ENCODE measurements around the gene RNGTT.
"Not testable (repeated sequence)": the region's sequence is repeated elsewhere in the genome, so short reads cannot be mapped to it uniquely, and the experiment has no call there.

Gene RNGTT

DNA sequence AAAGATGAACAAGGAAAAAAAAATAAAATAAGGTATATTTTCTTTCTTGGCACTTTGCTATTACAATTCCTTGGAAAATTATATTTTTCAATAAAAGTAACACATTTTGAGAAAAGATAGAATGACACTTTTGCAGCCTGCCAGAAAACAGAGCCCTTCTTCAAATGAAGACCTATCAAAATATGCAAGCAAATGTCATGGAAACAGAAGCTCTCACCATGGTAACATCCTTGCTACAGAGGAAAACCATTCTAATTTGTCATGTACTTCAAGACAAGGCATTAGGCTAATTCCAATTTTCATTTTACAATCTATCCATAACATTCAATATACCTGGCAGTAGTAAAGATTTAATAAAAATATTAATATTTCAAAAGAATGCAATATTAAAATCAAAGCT is 177.9 kb downstream of the RNGTT start:
- no peak for FAIRE-seq

DNA sequence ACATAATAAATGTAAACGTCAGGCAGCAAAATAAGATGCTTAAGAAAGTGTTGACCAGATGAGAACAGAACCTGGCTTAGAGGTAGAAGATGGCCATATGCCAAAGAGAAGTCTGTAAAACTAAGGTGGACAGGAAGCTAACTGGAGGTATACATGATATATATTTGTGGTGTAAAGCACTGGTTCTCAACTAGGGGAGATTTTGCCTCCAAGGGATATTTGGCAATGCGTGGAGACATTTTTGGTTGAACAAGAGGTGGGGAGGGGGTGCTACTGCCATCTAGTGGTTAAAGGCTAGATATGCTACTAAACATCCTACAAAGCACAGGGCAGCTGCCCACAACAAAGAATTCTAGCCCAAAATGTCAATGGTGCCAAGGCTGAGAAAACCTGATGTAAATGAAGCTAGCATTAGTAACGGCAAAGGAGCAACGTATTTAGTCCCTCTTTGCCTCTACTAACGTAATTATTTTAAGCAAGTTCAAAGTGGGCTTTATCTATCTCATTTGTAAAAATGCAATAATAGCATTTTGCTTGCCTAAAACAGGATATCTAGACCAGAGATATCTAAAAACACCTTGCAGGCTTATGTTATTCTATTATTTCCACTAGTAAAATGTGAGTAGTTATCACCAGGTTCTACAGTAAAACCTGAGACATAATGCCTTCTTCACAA is 182.6 kb downstream of the RNGTT start:
- FAIRE-seq = peak; percentile 64

DNA sequence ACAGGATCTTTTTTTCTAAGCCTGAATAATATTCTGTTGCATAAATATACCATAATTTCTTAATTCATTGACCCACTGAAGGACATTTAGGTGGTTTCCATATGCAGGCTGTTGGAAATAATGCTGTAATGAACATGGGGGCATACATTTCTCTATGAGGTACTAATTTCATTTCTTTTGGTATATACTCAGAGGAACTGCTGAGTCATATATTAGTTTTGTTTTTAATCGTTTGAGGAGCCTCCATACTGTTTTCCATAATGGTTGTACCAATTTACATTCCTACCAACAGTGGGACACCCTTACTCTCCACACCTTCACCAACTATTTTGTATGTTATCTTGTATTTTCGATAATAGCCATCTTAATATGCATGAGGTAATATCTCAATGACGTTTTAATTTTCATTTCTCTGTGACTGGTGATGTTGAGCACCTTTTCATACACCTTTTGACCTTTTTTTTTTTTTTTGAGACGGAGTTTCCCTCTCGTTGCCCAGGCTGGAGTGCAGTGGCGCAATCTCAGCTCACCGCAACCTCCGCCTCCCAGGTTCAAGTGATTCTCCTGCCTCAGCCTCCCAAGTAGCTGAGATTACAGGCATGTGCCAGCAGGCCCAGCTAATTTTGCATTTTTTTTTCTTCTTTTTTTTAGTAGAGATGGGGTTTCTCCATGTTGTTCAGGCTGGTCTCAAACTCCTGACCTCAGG is 187.4 kb downstream of the RNGTT start:
- FAIRE-seq = no peak

DNA sequence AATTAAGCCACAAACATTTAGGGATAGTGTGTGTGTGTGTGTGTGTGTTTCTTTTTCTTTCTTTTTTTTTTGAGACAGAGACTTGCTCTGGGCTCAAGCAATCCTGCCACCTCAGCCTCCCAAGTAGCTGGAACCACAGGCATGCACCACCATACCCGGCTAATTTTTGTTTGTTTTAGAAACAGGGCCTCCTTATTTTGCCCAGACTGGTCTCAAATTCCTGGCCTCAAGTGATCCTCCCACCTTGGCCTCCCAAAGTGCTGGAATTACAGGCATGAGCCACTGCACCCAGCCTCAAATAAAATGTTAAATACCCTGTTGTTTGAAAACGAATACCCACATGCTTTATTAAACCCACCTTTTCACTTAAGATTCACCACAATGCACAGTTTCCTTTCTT is 195.3 kb downstream of the RNGTT start:
- not testable (repeated sequence) for FAIRE-seq

DNA sequence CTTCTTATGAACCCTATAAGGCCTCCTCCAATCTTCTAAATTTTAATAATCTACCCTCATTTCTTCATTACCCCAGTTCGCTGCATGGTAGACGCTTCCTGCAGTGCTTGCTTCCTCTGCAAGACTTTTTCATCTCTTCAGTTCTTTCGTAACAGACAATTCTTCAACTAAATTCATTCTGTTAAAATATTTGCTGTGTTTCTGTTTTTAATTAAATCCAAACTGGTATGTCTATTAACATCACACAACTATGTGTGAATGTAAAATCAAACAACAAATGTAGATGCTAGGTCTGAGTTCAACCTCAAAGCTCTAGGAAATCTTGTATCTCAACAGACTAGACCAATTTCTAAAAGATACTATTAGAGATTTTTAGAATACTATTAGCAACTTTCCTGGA is 199.3 kb downstream of the RNGTT start:
- FAIRE-seq = no peak

DNA sequence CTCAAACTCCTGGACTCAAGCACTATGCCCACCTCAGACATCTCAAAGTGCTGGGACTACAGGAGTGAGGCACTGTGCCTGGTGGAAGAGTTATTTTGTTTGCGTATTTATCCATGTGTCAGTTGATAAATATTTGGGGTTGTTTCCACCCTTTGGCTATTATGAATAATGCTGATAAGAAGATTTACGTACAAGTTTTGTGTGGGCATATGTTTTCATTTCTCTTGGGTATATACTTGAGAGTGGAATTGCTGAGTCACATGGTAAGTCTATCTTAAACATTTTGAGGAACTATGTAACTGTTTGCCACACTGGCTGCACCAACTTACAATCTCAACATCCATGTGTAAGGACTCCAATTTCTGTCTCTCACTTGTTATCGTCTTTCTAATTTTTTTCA is 200.3 kb downstream of the RNGTT start:
- FAIRE-seq = no peak

DNA sequence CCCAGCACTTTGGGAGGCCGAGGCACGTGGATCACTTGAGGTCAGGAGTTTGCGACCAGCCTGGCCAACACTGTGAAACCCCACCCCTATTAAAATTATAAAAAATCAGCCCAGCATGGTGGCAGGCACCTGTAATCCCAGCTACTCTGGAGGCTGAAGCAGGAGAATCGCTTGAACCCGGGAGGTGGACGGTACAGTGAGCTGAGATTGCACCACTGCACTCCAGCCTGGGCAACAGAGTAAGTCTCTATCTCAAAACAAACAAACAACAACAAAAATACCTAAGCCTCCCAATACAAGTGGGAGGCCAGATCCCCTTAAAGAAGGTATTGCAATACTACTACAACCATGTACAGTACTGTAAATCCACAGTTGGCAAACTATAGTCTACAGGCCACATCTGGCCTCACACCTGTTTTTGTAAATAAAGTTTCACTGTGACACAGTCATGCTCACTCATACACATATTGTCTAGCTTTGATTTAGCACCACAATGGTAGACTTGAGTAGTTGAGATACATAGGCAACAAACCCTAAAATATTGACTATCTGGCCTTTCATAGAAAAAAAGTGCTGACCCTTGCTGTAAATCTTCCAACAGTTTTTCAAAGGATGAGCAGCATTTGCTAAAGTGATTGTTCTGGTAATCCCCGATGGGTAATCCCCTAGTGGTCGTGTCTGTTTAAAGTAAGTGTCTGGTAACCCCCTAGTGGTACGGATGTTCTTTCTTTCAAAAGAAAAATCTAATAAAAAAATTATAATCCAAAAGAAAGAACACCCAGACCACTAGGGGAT is 202.0 kb downstream of the RNGTT start:
- no peak for FAIRE-seq

DNA sequence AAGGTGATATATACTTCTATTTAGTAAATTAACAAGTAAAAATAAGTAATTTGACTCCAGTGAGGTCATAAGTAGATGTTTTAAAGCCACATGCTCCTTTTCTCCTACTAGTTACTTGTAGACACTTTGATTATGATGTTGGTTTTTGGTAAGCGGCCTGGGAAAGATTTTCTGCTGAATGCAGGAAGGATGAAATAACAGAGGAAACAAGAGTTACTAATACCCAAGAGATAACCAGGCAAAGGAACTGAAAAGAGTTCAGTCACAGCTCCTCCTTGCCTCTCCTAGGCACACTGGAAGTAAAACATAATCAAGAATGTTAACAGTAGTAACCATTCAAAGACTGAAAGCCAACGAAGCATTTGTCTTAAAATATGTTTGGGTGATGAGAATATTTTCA is 203.3 kb downstream of the RNGTT start:
- FAIRE-seq = no peak

DNA sequence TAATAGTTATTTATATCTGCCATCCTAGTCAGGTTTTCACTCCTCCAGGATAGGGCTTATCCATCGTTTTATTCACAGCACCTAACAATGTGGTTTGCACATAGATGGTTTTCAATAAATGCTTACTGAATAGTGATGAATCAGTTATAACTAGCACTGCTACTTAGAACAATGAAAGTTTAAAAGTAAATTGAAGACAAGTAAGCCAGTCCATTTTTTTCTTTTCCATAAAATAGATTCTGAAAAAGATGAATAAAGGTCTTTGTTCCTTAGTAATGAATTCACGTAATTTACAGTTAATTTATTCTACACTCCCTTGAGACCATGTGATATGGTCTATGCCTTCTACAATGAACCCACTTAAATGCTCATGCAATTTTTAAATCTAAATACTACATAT is 212.5 kb downstream of the RNGTT start:
- no peak for FAIRE-seq

DNA sequence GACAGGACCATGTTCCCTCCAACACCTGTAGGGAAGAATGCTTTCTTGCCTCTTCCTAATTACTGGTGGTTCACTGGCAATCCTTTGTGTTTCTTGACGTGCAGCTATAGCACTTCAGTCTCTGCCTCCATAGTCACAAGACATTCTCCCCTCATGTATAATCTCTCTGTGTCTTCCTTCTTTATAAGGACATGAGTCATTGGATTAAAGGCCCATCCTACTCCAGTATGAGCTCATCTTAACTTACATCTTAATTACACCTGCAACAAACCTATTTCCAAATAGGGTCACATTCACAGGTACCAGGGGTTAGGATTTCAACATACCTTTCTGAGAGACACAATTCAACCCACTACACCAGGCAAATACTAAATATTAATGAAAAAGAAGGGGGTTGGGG is 213.6 kb downstream of the RNGTT start:
- no peak for FAIRE-seq

DNA sequence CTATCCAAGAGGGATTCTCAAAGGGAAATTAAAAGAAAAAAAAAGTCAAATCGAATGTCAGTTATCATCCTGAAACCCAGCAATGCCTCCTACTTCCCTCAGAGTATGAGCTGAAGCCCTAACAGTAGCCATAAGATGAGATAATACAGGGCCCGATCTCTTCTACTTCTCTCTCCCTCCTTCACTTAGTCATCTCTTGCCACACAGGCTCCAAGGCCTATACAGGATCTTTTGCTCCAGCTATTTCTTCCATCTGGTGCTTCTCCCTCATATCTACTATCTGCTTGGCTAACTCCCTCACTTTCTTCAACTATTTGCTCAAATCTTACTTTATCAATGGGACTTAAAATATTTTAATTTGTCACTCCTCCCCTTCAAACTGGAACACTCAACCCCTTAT is 215.3 kb downstream of the RNGTT start:
- FAIRE-seq = no peak

DNA sequence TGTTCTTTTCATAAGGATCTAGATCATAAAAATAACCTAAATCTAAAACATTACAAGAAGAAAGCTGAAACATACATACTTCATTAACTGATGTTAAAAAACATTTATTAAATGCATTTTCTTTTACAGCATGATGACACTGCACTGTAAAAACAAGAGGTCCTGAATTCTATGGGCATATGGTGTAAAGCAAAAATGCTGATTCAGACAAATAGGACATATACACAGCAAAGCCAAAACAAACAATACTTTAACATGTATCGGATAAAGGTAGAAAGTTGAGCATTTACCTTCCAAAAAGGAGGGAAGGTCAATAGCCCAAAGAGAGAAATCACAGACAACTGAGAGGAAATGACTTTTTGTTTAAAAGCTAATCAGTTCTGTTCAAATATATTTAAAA is 221.5 kb downstream of the RNGTT start:
- no peak for FAIRE-seq

DNA sequence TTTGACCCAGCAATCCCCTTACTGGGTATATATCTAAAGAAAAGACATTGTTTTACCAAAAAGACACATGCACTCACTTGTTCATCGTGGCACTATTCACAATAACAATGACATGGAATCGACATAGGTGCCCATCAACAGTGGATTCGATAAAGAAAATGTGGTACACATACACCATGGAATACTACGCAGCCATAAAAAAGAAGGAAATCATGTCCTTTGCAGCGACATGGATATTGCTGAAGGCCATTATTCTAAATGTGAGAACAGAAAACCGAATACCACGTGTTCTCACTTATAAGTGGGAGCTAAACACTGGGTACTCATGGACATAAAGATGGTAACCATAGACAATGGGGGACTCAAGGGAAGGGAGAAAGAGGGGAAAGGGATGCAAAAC is 222.3 kb downstream of the RNGTT start:
- no peak for FAIRE-seq

DNA sequence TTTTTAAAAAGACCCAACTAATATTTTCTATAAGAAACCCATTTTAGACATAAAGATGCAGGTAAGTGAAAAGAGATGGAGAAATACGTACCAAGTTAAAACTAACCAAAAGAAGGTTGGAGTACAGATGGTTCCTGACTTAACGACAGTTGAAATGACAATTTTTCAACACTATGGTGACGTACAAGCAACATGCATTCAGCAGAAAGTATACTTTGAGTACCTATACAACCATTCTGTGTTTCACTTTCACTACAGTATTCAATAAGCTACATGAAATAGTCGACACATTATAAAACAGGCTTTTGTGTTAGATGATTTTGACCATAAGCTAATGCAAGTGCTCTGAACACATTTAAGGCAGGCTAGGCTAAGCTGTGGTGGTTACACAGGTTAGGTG is 228.9 kb downstream of the RNGTT start:
- no peak for FAIRE-seq

DNA sequence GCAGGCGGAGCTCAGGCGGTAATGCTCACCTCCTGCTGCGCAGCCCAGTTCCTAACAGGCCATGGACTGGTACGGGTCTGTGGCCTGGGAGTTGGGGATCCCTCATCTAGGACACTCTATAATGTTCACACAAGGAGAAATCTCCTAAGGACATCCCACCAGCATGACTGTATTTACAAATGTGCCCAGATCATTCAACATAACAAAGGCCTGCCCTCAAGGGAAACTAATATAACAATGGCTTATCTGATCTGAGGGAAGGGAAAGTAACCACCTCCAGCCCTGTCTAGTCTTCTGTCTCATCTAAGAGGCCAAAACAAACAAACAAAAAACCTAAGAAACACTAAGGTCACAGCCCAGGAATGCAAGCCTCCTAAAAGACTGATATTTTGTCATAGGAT is 232.8 kb downstream of the RNGTT start:
- no peak for FAIRE-seq

DNA sequence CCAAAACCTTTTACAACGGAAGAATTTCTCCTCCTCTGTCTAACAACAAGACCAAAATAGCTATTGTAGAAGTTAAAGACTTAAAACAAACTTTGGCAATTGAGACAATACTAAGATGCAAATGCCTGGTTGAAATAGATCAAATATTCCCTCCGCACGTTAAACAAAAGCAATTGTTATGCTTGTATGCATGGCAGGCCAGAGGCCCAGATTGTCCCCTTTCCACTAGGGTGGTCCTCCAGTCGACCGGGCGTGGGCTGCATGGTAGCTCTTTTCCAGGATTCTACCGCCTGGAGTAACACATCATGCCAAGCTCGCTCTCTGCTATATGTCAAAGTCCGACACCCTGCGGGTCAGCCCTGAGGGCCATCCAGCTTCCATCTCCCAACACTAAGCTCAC is 234.7 kb downstream of the RNGTT start:
- no peak for FAIRE-seq

DNA sequence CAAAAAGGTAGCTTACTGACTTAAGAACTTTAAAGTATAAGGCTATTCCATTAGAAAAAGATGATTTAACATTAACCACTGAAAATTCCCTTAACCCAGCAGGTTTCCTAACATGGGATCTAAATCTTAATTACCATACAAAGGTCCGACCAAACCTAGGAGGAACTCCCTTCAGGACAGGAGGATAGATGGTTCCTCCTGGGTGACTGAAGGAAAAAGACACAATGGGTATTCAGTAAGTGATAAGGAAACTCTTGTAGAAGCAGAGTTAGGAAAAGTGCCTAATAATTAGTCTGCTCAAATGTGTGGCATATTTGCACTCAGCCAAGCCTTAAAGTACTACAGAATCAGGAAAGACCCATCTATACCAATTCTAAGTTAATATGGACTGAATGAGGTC is 237.0 kb downstream of the RNGTT start:
- FAIRE-seq = not testable (repeated sequence)

DNA sequence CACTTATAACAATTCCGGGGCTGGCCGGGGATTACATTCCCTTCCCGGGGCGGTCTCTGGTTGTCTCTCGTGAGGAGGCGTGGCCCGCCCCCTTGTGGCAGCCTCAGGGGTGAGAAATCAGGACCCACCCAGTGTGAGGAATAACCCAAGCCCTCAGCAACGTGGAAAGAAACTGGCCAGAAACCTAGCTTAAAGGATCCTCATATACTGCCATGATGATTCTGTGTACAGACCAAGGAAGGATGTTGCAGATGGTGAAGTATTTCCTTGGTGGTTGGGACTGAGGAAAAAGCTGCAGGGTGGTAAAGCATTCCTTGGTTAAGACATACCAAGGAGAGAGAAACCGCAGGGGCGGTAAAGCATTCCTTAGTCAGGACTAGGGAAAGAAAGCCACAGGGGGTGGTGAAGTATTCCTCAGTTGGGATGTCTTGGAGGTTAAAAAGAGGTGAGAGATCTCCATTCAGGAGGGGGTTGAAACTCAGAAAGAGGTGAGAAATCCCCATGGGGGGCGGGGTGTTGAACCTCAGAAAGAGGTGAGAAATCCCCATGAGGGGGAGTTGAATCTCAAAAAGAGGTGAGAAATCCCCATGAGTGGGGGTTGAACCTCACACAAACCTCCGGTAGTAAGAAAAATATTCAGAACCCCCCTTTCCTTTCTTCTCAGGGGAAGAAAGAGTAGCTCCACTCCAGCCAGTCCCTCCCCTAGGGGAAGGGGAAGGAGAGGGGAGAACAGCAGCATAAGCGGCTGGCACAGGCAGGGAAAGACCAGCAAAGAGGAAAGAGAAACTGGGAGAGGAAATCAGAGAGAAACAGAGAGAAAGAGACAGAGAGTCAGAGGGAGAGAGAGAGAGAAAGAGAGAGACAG is 238.1 kb downstream of the RNGTT start:
- no peak for FAIRE-seq

DNA sequence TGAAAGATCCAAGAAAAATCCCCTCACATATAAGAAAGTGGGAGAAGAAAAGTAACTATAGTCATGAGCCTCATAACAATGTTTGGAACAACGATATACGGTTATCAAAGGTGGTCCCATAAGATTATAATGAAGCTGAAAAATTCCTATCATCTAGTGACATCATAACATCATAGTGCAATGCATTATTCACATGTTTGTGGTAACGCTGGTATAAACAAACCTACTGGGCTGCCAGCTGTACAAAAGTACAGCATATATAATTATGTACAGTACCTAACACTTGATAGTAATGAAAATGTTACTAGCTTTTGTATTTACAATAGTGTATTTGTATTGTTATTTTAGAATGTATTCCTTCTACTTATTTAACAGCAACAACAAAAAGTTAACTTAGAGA is 240.7 kb downstream of the RNGTT start:
- FAIRE-seq = no peak

DNA sequence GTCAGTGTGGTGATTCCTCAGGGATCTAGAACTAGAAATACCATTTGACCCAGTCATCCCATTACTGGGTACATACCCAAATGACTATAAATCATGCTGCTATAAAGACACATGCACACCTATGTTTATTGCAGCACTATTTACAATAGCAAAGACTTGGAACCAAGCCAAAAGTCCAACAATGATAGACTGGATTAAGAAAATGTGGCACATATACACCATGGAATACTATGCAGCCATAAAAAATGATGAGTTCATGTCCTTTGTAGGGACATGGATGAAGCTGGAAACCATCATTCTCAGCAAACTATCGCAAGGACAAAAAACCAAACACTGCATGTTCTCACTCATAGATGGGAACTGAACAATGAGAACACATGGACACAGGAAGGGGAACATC is 247.0 kb downstream of the RNGTT start:
- FAIRE-seq = not testable (repeated sequence)

DNA sequence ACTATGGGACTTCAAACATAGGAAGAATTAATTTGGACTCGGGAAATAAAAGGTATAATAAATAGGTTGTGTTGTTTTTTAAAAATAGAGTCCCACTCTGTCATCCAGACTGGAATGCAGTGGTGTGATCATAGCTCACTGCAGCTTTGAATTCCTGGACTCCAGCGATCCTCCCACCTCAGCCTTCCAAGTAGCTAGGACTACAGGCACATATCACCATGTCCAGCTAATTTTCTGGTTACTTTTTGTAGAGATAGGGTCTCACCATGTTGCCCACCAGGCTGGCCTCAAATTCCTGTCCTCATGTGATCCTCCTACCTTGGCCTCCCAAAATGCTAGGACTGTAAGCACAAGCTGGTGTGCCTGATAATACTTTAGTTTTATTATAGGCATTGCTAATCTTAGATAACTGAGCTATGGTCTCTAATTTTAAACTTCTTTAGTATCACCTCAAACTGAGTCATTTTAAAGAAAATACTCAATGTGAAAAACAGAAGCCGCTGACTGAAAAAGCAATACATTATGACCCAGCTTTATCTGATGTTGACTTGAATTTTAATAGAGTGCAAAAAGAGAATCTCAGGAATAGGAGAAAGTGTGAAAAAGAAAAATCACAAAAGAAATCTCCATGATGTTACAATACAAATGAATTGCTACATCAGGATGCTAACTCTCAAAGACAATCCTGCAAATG is 251.0 kb downstream of the RNGTT start:
- FAIRE-seq = no peak

DNA sequence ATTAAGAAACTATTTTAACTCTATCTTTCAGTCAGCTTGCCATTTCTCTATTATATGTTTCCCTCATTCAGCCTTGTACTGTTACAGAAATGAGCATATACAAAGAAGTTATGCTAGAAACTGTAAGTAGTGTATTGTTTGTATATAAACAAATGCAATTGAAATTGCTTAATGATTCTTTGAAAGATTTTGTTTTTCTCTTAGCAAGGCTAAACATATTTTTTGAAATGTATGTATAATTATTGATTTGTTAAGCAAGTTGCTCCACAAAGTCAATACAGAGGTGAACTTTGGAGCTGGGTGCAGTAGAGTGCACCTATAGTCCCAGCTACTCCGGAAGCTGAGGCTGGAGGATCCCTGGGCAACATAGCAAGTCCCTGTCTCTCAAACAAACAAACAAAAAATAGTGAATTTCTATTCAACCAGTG is 253.6 kb downstream of the RNGTT start:
- FAIRE-seq = no peak
